Jurkat, Clone E6-1 (cell line): ENCODE data around the gene SF3A1.

Experiments
- DNase-seq: peaks from one replicate; pipeline ENCODE4 v3.0.0-alpha.2; 2011; ENCODE audit warnings: low read depth, low spot score
- H3K4me3 ChIP-seq: 2 replicates; pipeline ENCODE4 v1.5.1; 2011; ENCODE audit warnings: mild to moderate bottlenecking, low read length, control low read depth, moderate library complexity

The SF3A1 gene

DNA sequence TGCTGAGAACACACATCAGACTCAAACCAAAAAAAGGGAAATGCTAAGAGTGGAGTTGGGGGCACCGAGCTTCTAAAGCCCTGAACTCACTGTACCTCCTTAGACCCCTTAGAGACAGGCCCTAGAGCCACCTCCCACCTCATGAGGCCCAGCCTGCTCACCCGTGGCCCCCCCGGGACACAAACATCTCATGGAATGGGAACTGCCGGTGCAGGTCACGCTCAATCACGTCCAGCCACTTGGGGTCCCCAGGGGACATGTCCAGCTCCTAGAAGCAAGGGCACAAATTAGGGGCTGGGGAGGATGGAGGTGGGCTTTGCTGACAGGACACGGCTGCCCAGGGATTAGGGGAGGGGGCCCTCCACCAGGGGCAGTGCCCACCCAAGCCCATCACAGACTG lies 61.1 kb downstream of the SF3A1 start:
- no peak overlapping the region for H3K4me3 ChIP-seq
- DNase-seq, result no peak

- no peak for DNase-seq
- H3K4me3 ChIP-seq, result no peak overlapping the region
These were observed 61.9 kb downstream of the SF3A1 start for GRCh38 chr22:30294830-30295229.

GRCh38 chr22:30294066-30294465 lies 62.6 kb downstream of the SF3A1 start:
- no peak for DNase-seq
- H3K4me3 ChIP-seq, result no peak overlapping the region

- DNase-seq, result no peak
- H3K4me3 ChIP-seq, result no peak overlapping the region
These were observed 63.7 kb downstream of the SF3A1 start for GRCh38 chr22:30293026-30293425.

- DNase-seq, result no peak
- H3K4me3 ChIP-seq, result no peak overlapping the region
These were observed 64.4 kb downstream of the SF3A1 start for GRCh38 chr22:30292069-30292970.

- no peak for DNase-seq
- H3K4me3 ChIP-seq, result no peak overlapping the region
These were observed 65.4 kb downstream of the SF3A1 start for GRCh38 chr22:30291058-30291892.

GRCh38 chr22:30290342-30291057 lies 66.2 kb downstream of the SF3A1 start:
- H3K4me3 ChIP-seq, result no peak overlapping the region; the same call in 1 of the 2 replicates

DNA sequence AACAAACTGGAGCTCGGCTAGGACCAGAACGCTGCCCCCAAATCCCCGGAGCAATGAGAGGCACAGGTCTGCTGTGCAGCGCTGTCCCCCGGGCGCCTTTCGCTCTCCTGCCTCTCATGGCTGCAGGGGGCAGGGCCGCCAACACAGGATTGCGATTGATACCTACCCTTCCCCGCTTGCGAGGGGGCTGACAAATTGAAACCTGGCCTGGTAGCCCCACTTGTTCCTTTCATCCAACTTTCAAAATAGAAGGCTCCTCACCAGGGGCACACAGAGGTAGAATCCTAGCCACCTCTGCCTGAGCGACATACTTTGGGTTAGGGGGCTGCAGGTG lies 66.7 kb downstream of the SF3A1 start:
- no peak for DNase-seq
- H3K4me3 ChIP-seq, result peak overlapping the region; percentile 74

More at GRCh38 chr22:30290342-30291057, 66.2 kb downstream of the SF3A1 start:
- DNase-seq, result peak; percentile 90

DNA sequence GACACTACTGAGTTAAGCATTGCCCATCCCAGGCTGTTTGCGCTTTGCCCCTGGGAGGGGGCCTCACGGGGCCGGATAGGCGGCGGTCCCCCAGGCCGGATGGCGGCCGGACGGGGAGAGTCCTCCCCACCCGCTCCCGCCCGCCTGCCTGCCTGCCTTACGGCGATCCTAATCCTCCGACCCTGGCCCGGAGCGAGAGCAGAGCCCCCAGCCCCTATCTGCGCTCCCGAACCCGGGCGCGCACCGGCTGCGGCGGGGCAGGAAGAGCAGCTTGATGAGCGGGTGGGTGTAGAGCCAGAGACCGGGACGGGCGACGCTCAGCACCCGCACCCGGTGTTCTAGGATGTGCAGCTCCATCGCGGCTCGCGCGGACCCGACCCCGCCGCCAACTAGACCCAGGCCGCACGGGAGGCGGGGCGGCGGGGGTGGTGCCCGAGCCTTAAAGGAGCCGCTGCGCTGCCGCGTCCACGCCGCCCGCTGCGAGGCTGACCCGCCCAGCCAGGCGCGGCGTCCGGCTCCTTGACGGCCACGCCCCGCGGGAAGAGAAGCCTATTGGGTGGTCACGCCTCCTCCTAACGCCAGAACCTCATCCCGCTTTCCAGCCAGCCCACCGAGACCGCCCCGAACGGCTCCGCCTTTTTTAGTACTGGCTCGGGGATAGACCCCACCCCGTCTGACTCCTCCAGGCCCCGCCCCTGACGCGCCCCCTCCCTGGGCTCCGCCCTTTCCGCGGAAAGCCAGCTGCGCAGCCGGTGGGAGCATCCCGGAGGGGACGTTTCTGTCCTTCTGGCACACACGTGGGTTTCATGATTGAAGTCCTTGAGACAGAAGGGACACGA lies 67.3 kb downstream of the SF3A1 start, which contains the start of gene CASTOR1:
Gene CASTOR1 (minus strand): TSS at position 365 of the 839 bp plus-strand sequence. CDS start 8 bp downstream, at position 357.
- H3K4me3 ChIP-seq, result peak within 1 kb of the TSS; percentile 74
- peak; percentile 95 for DNase-seq

DNA sequence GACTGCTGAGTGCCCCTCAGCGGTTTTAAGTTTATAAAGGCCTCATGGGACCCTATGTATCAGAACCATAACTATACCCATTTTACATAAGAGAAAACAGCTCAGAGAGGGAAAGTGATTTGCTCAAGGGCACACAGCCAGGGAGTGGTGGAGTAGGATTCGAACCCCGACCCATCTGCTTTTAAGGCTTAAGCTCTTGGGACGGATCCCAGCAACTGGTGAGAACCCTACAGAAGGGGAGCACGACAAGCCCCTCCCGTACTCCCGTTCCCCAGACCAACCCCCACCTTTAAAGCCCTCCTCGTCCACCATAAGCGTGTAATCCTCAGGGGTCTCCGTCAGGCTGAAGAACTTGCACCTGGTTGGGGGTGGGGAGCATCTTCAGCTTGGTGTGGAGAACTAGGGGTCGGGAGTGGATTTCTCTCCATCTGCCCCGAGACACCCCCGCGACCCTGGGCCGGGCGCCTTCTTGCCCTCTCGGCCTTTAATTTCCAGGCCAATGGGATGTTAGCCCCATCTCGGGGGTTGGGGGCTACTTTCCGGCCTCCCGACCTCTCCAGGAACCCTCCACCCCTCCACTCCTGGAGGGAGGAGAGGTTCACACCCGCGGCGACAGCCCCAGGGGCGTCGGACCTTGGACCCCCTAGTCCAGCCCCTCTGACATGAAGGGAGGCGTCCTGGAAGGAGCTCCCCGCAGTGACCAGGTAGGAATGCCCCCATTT lies 68.1 kb downstream of the SF3A1 start:
- peak overlapping the region; percentile 74 for H3K4me3 ChIP-seq
- DNase-seq, result no peak

DNA sequence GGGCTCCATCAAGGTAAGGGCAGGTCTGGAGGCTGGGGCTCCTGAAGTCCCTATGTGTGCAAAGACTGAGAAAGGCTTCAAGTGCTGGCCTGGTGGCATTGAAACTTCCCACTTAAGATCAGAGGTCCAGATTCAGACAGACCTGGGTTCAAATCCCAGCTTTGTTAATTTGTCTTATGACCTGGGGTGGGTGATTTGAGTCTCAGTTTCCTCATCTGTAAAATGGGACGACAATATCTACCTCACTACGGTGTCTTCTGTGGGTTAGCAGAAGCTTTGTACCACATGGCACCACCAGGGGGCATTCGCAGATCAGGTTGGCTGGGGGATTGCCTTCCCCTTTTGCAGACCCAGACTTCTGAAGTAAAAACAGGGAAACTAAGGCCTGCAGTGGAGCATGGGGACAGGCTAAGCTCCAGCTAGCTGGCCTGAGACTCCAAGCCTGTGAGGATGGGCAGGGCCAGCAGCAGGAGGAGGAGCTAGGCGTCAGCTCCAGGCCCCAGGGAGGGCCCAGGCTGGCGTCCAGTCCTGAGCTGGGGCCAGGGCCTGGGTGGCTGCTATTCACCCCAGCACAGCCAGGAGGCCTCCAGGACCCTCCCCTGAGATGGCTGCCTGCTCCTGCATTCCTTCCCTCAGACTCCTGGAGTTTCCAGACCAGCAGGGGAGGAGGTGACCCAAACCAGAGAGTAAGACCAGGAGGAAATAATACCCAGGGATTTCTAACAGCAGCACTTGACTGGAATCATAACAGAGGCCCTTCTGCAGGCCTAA lies 68.9 kb downstream of the SF3A1 start:
- peak overlapping the region; percentile 74 for H3K4me3 ChIP-seq

GRCh38 chr22:30286813-30287647 lies 69.7 kb downstream of the SF3A1 start:
- DNase-seq, result peak; percentile 47

More for the DNA sequence above, 68.9 kb downstream of the SF3A1 start:
- DNase-seq, result peak; percentile 91

DNA sequence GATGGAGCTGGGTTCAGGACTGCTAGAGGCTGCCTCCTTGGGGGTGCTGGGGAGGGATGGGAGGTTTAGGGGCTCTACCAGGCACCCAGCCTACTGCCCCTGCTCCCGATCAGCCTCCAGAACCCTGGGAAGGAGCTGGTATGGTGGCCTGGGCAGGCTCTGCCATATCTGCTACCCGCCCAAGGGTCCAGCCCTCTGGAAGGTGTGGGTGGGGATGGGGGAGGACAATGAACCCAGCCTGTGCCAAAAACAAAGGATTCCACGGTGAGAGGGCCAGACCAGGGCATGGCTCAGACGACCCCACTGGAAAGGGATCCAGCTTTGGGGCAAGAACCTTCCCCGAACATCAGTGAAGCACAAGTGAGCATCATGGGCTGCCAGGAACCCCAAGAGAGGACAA lies 70.4 kb downstream of the SF3A1 start:
- no peak overlapping the region for H3K4me3 ChIP-seq
- DNase-seq, result no peak

More at GRCh38 chr22:30286813-30287647, 69.7 kb downstream of the SF3A1 start:
- H3K4me3 ChIP-seq, result no peak overlapping the region

- DNase-seq, result no peak
These were observed 70.9 kb downstream of the SF3A1 start for GRCh38 chr22:30285846-30286200.

GRCh38 chr22:30285176-30285845 lies 71.4 kb downstream of the SF3A1 start:
- no peak for DNase-seq
- no peak overlapping the region for H3K4me3 ChIP-seq

More at GRCh38 chr22:30285846-30286200, 70.9 kb downstream of the SF3A1 start:
- no peak overlapping the region for H3K4me3 ChIP-seq

- no peak for DNase-seq
These were observed 72.0 kb downstream of the SF3A1 start for GRCh38 chr22:30284666-30285065.

More at GRCh38 chr22:30284666-30285065, 72.0 kb downstream of the SF3A1 start:
- no peak overlapping the region for H3K4me3 ChIP-seq
